Naive thymus-derived CD4-positive, alpha-beta T cell (primary cell): ENCODE data around the gene IL17RB. TPM values are rescaled to one million over a fixed set of nuclear protein-coding genes. Genes with fewer than 3 reads are reported as not detected.

ENCODE experiments used
- ATAC-seq: fragments of 150-1000 bp; cut with Tn5 transposase; 2 replicates; pipeline ENCODE4 v1.10.0; 2021; ENCODE audit warnings: mild to moderate bottlenecking, moderate library complexity
- CTCF ChIA-PET: fragments of 350-600 bp; sonication (Branson Sonifier 250); formaldehyde crosslinking; loops from one replicate; lab custom pipeline; 2021; ENCODE audit warnings: antibody characterized with exemption; lab: Charles Lee
- POLR2A ChIA-PET: fragments of 350-600 bp; sonication (Branson Sonifier 250); formaldehyde crosslinking; loops from one replicate; lab custom pipeline; 2021; ENCODE audit warnings: antibody characterized with exemption, inconsistent platforms; lab: Charles Lee
- DNase-seq, 9 donors: peaks; one replicate each; pipeline versions ENCODE4 v3.0.0 to v3.0.0-alpha.2; 2020 to 2022; ENCODE audit warnings: mixed read lengths in 1 of 9
- H3K27ac ChIP-seq: one replicate; pipeline ENCODE4 v1.7.0; 2013; ENCODE audit warnings: mild to moderate bottlenecking, low read depth, low read length, moderate library complexity
- H3K27me3 ChIP-seq, 2 donors: one replicate each; pipeline ENCODE4 v1.7.0; 2013; ENCODE audit warnings: low read length in 2 of 2, mild to moderate bottlenecking in 2 of 2, moderate library complexity in 2 of 2; ENCODE audit not compliant: control insufficient read depth in 2 of 2, insufficient read depth in 2 of 2
- H3K36me3 ChIP-seq, 3 experiments: 1 replicate in 2 of 3; 2 replicates in 1 of 3; pipeline ENCODE4 v1.7.0; 2013; ENCODE audit warnings: low read length in 3 of 3, mild to moderate bottlenecking in 3 of 3, moderate library complexity in 1 of 3; ENCODE audit not compliant: insufficient read depth in 3 of 3, control insufficient read depth in 2 of 3
- H3K4me1 ChIP-seq, 2 donors: one replicate each; pipeline ENCODE4 v1.7.0; 2013; ENCODE audit warnings: low read length in 2 of 2, mild to moderate bottlenecking in 2 of 2, moderate library complexity in 1 of 2; ENCODE audit not compliant: control insufficient read depth in 2 of 2, insufficient read depth in 2 of 2
- H3K4me3 ChIP-seq: 2 replicates; pipeline ENCODE4 v1.7.0; 2013; ENCODE audit warnings: mild to moderate bottlenecking, low read length
- H3K9me3 ChIP-seq, 3 experiments: 1 replicate in 2 of 3; 2 replicates in 1 of 3; pipeline ENCODE4 v1.7.0; 2013; ENCODE audit warnings: low read length in 3 of 3; ENCODE audit not compliant: control insufficient read depth in 2 of 3
- H3K27ac Mint-ChIP-seq, 9 donors: one replicate each; pipeline ENCODE4 v1.8.0; 2020 to 2022; ENCODE audit warnings: mixed read lengths in 9 of 9, mild to moderate bottlenecking in 8 of 9, moderate library complexity in 5 of 9, inconsistent platforms in 2 of 9
- H3K27me3 Mint-ChIP-seq, 5 donors: one replicate each; pipeline ENCODE4 v1.8.0; 2021 to 2022; ENCODE audit warnings: mixed read lengths in 5 of 5, mild to moderate bottlenecking in 1 of 5
- H3K36me3 Mint-ChIP-seq, 5 donors: one replicate each; pipeline ENCODE4 v1.8.0; 2020 to 2022; ENCODE audit warnings: mixed read lengths in 5 of 5, mild to moderate bottlenecking in 3 of 5, inconsistent platforms in 1 of 5
- H3K4me1 Mint-ChIP-seq, 7 donors: one replicate each; pipeline ENCODE4 v1.8.0; 2020 to 2022; ENCODE audit warnings: mixed read lengths in 7 of 7, mild to moderate bottlenecking in 3 of 7, inconsistent platforms in 1 of 7
- H3K4me3 Mint-ChIP-seq, 10 donors: one replicate each; pipeline ENCODE4 v1.8.0; 2020 to 2022; ENCODE audit warnings: mild to moderate bottlenecking in 10 of 10, mixed read lengths in 10 of 10, moderate library complexity in 6 of 10, inconsistent platforms in 2 of 10
- H3K9me3 Mint-ChIP-seq, 11 donors: one replicate each; pipeline ENCODE4 v1.8.0; 2020 to 2022; ENCODE audit warnings: mixed read lengths in 11 of 11, mild to moderate bottlenecking in 4 of 11, inconsistent platforms in 1 of 11, moderate library complexity in 1 of 11
- intact Hi-C, 2 donors: fragments of 100-400 bp; cut with micrococcal nuclease; formaldehyde crosslinking; loops; one replicate each; pipeline ENCODE4 v1.15.1; 2023
- polyA plus RNA-seq, 2 donors: library from polyadenylated mRNA; unstranded; fragments of 300-500 nt; fragmentation: Illumina TruSeq; gene quantifications; one replicate each; pipeline ENCODE4 v1.2.3, GENCODE V29; 2021
- total RNA-seq, 6 experiments: library from RNA in 5 of 6; stranded (reverse) in 5 of 6; gene quantifications; 1 replicate in 5 of 6; 2 replicates in 1 of 6; pipeline ENCODE4 v1.2.3 and lab custom pipeline; 2021 to 2026

IL17RB gene
- total and polyA plus RNA-seq, 7 experiments from 2014 or later, result 0.22 to 6.0 (median 0.59) TPM; not detected in 3

GRCh38 chr3:53807117-53807810, 39.1 kb upstream of the IL17RB start:
- H3K27me3 ChIP-seq, result no peaks in the 10 kb centered on the region
- peaks cover 0 to 1% (median 0%) of the 10 kb centered on the region in 11 donors for H3K9me3 Mint-ChIP-seq
- ChIA-PET CTCF (no interaction called here), POLR2A (no interaction called here)
- H3K36me3 ChIP-seq, result no peaks in the 10 kb centered on the region
- H3K9me3 ChIP-seq, result no peaks in the 10 kb centered on the region
- H3K36me3 Mint-ChIP-seq, result no peaks in the 10 kb centered on the region
- H3K27me3 Mint-ChIP-seq, result peaks cover 0 to 13% (median 0%) of the 10 kb centered on the region in 5 donors
- peaks cover 0 to 1% (median 0%) of the 10 kb centered on the region in 7 donors for H3K4me1 Mint-ChIP-seq
- H3K4me1 ChIP-seq, result no peaks in the 10 kb centered on the region
- DNase-seq (no peak), ATAC-seq (peak; percentile 4)
- intact Hi-C loops, result no loop called here
- H3K27ac Mint-ChIP-seq, result no peak overlapping the region
- H3K27ac ChIP-seq, result no peak overlapping the region
- no peak overlapping the region for H3K4me3 ChIP-seq
- no peak overlapping the region for H3K4me3 Mint-ChIP-seq

- H3K27me3 Mint-ChIP-seq, result peaks cover 0 to 13% (median 0%) of the 10 kb centered on the region in 5 donors
- H3K36me3 Mint-ChIP-seq, result no peaks in the 10 kb centered on the region
- peaks cover 0 to 1% (median 0%) of the 10 kb centered on the region in 7 donors for H3K4me1 Mint-ChIP-seq
- no peak for ATAC-seq
- H3K4me1 ChIP-seq, result no peaks in the 10 kb centered on the region
- no peak overlapping the region for H3K4me3 Mint-ChIP-seq
- peaks cover 0 to 1% (median 0%) of the 10 kb centered on the region in 11 donors for H3K9me3 Mint-ChIP-seq
- no peak overlapping the region for H3K27ac Mint-ChIP-seq
- no peak overlapping the region for H3K27ac ChIP-seq
- no peaks in the 10 kb centered on the region for H3K27me3 ChIP-seq
- H3K36me3 ChIP-seq, result no peaks in the 10 kb centered on the region
- intact Hi-C loops, result no loop called here
- ChIA-PET CTCF (no interaction called here), POLR2A (no interaction called here)
- H3K9me3 ChIP-seq, result no peaks in the 10 kb centered on the region
- H3K4me3 ChIP-seq, result no peak overlapping the region
- DNase-seq, result no peak
Measured at GRCh38 chr3:53808496-53808895, 37.9 kb upstream of the IL17RB start.

- DNase-seq, result no peak
- Histone ChIP-seq H3K36me3 (no peaks in the 10 kb centered on the region), H3K9me3 (no peaks in the 10 kb centered on the region), H3K27me3 (no peaks in the 10 kb centered on the region), H3K27ac (no peak overlapping the region), H3K4me3 (no peak overlapping the region), H3K4me1 (no peaks in the 10 kb centered on the region)
- Mint-ChIP-seq H3K4me1 (peaks cover 0 to 1% (median 0%) of the 10 kb centered on the region in 7 donors), H3K9me3 (peaks cover 0 to 1% (median 0%) of the 10 kb centered on the region in 11 donors), H3K36me3 (no peaks in the 10 kb centered on the region), H3K27ac (no peak overlapping the region), H3K27me3 (peaks cover 0 to 13% (median 0%) of the 10 kb centered on the region in 5 donors), H3K4me3 (no peak overlapping the region)
- intact Hi-C loops, result no loop called here
- ChIA-PET POLR2A (no interaction called here), CTCF (no interaction called here)
- no peak for ATAC-seq
Measured at GRCh38 chr3:53809267-53809666, 37.1 kb upstream of the IL17RB start.

GRCh38 chr3:53809764-53810400, 36.5 kb upstream of the IL17RB start:
- no peak for ATAC-seq
- ChIA-PET CTCF (no interaction called here), POLR2A (no interaction called here)
- Mint-ChIP-seq H3K9me3 (peaks cover 0 to 1% (median 0%) of the 10 kb centered on the region in 11 donors), H3K4me1 (peaks cover 0 to 1% (median 0%) of the 10 kb centered on the region in 7 donors), H3K4me3 (no peak overlapping the region), H3K27me3 (peaks cover 0 to 13% (median 0%) of the 10 kb centered on the region in 5 donors), H3K27ac (no peak overlapping the region), H3K36me3 (no peaks in the 10 kb centered on the region)
- DNase-seq, result no peak
- H3K9me3 ChIP-seq, result no peaks in the 10 kb centered on the region
- H3K36me3 ChIP-seq, result no peaks in the 10 kb centered on the region
- intact Hi-C loops, result no loop called here
- no peaks in the 10 kb centered on the region for H3K27me3 ChIP-seq
- H3K4me1 ChIP-seq, result no peaks in the 10 kb centered on the region
- no peak overlapping the region for H3K27ac ChIP-seq
- H3K4me3 ChIP-seq, result no peak overlapping the region

- Mint-ChIP-seq H3K36me3 (no peaks in the 10 kb centered on the region), H3K4me1 (no peaks in the 10 kb centered on the region), H3K9me3 (no peaks in the 10 kb centered on the region), H3K27ac (no peak overlapping the region), H3K27me3 (peaks cover 0 to 13% (median 0%) of the 10 kb centered on the region in 5 donors), H3K4me3 (no peak overlapping the region)
- Histone ChIP-seq H3K27me3 (no peaks in the 10 kb centered on the region), H3K4me3 (no peak overlapping the region), H3K36me3 (no peaks in the 10 kb centered on the region), H3K9me3 (no peaks in the 10 kb centered on the region), H3K4me1 (no peaks in the 10 kb centered on the region), H3K27ac (no peak overlapping the region)
- ChIA-PET CTCF (no interaction called here), POLR2A (no interaction called here)
- ATAC-seq, result no peak
- intact Hi-C loops, result no loop called here
- no peak for DNase-seq
Measured at GRCh38 chr3:53811143-53811927, 35.0 kb upstream of the IL17RB start.

GRCh38 chr3:53812434-53812833, 33.9 kb upstream of the IL17RB start:
- H3K27me3 Mint-ChIP-seq, result peaks cover 0 to 6% (median 0%) of the 10 kb centered on the region in 5 donors
- H3K4me3 Mint-ChIP-seq, result no peak overlapping the region
- no peaks in the 10 kb centered on the region for H3K4me1 Mint-ChIP-seq
- H3K9me3 Mint-ChIP-seq, result no peaks in the 10 kb centered on the region
- Histone ChIP-seq H3K36me3 (no peaks in the 10 kb centered on the region), H3K27ac (no peak overlapping the region), H3K27me3 (no peaks in the 10 kb centered on the region), H3K4me1 (no peaks in the 10 kb centered on the region), H3K4me3 (no peak overlapping the region), H3K9me3 (no peaks in the 10 kb centered on the region)
- ChIA-PET CTCF (no interaction called here), POLR2A (no interaction called here)
- no peak overlapping the region for H3K27ac Mint-ChIP-seq
- ATAC-seq (no peak), DNase-seq (no peak)
- H3K36me3 Mint-ChIP-seq, result no peaks in the 10 kb centered on the region
- intact Hi-C loops, result no loop called here
